DMS153 treated with DMSO at 0.1 percent for 48 hours (cell line): ENCODE data around the gene MEIS2.

Experiments
- DNase-seq: peaks from one replicate; lab custom pipeline; 2025; ENCODE audit not compliant: unreplicated experiment; lab: John Stamatoyannopoulos, UW

The MEIS2 gene

DNA sequence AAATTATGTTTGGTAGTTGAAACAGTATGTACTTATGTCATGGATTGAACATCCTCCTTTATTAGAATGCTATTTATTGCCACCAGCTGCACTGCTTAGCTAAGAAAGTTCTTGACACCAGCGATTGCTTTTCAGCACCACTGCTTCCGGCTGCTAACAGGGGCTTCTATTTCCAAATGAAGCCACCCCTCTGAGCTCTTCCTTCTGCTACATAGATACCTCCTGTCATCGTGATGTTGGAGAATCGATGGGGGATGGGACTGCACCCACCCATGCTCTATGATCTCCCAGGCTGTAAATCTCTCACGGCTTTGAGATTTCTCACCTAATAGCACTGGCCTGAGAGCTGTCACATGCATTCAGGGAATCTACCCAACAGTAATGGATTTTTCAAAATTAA, 259.2 kb downstream of the MEIS2 start:
- no peak for DNase-seq
